Smooth muscle cell (in vitro differentiated cells): ENCODE measurements around the gene BRAP. TPM values are rescaled to one million over a fixed set of nuclear protein-coding genes. Genes with fewer than 3 reads are reported as not detected.

Experiments used
- DNase-seq: peaks from one replicate; lab custom pipeline; 2025; ENCODE audit not compliant: unreplicated experiment; lab: John Stamatoyannopoulos, UW
- H2AFZ ChIP-seq: fragments of 200-600 bp; sonication (generic); 2 replicates; pipeline ENCODE4 v1.6.0; 2016; ENCODE audit warnings: antibody characterized with exemption, low read depth, mild to moderate bottlenecking
- H3F3A ChIP-seq: fragments of 200-600 bp; sonication (generic); 2 replicates; pipeline ENCODE4 v1.6.0; 2017; ENCODE audit warnings: antibody characterized with exemption, low read depth
- H3K27ac ChIP-seq: fragments of 200-600 bp; sonication (generic); 2 replicates; pipeline ENCODE4 v1.5.1; 2016; ENCODE audit warnings: low read depth, mild to moderate bottlenecking
- H3K27me3 ChIP-seq: fragments of 200-600 bp; sonication (generic); 2 replicates; pipeline ENCODE4 v1.6.1; 2016; ENCODE audit warnings: low read depth, mild to moderate bottlenecking
- H3K36me3 ChIP-seq: fragments of 200-600 bp; sonication (generic); 2 replicates; pipeline ENCODE4 v1.5.1; 2016; ENCODE audit warnings: low read depth
- H3K4me1 ChIP-seq: fragments of 200-600 bp; sonication (generic); 2 replicates; pipeline ENCODE4 v1.5.1; 2016; ENCODE audit warnings: low read depth
- H3K4me2 ChIP-seq: fragments of 200-600 bp; sonication (generic); 2 replicates; pipeline ENCODE4 v1.6.0; 2016; ENCODE audit warnings: mild to moderate bottlenecking
- H3K4me3 ChIP-seq: fragments of 200-600 bp; sonication (generic); 2 replicates; pipeline ENCODE4 v1.5.1; 2016; ENCODE audit warnings: mild to moderate bottlenecking
- H3K79me2 ChIP-seq: fragments of 200-600 bp; sonication (generic); 2 replicates; pipeline ENCODE4 v1.6.0; 2016; ENCODE audit warnings: low read depth, mild to moderate bottlenecking
- H3K9ac ChIP-seq: fragments of 200-600 bp; sonication (generic); 2 replicates; pipeline ENCODE4 v1.6.0; 2016; ENCODE audit warnings: low read depth
- H3K9me3 ChIP-seq: fragments of 200-600 bp; sonication (generic); replicated peaks from 2 replicates; pipeline ENCODE4 v1.5.1; 2016; ENCODE audit warnings: low read depth
- H4K20me1 ChIP-seq: fragments of 200-600 bp; sonication (generic); 2 replicates; pipeline ENCODE4 v1.6.0; 2016; ENCODE audit warnings: low read depth
- WGBS: methylation state at CpG from one replicate; pipeline ENCODE4 v1.1.7; 2016; ENCODE audit warnings: low lambda C conversion rate; 5-methylcytosine and 5-hydroxymethylcytosine counted together
- polyA plus RNA-seq: library from polyadenylated mRNA; unstranded; fragments of >200 nt; fragmentation: Nextera tagmentation; extraction: Ambion mirVana; gene quantifications from 2 replicates; pipeline ENCODE4 v1.2.1, GENCODE V29; 2016
- total RNA-seq: library from RNA; depleted of rRNA; stranded (reverse); fragments of >200 nt; gene quantifications from 2 replicates; pipeline ENCODE4 v1.2.3, GENCODE V29; 2014
- TF ChIP-seq, protein P1 (sequence below): fragments of 200-600 bp; sonication (generic); IDR thresholded peaks from 2 replicates; pipeline ENCODE4 v1.5.1; 2017; ENCODE audit warnings: borderline replicate concordance, mild to moderate bottlenecking, antibody characterized with exemption; ENCODE audit not compliant: insufficient read depth, poor library complexity, severe bottlenecking

The BRAP gene
- total and polyA plus RNA-seq, 2 experiments from 2014 or later, result 16.4 to 18.8 TPM

DNA sequence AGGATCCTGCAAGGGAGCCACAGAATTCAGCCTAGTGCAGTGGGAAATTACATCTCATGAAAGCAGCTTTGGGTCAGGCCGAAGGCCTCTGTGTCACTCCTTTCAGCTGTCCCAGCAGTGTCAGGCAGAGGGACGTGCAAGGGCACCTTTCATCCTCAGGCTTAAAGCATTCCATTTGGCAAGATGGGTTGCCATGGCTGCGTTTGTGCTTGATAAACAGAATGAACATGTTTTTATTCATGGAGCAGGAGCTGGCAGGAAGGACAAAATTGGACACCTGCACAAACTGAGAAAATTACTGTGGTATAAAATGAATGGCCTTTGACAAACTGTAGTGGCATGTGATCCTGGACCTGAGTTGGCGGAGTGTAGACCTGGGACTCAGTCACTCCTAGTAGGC is 29.5 kb upstream of the BRAP start:
- H3K27me3 ChIP-seq, result no peaks in the 10 kb centered on the region
- H3K79me2 ChIP-seq, result no peaks in the 10 kb centered on the region
- H3K9me3 ChIP-seq, result no peaks in the 10 kb centered on the region
- H3K4me3 ChIP-seq, result no peak overlapping the region
- H3K4me1 ChIP-seq, result no peaks in the 10 kb centered on the region
- no peaks in the 10 kb centered on the region for H4K20me1 ChIP-seq
- DNase-seq, result no peak
- H3K27ac ChIP-seq, result no peak overlapping the region
- TF ChIP-seq, protein P1, sequence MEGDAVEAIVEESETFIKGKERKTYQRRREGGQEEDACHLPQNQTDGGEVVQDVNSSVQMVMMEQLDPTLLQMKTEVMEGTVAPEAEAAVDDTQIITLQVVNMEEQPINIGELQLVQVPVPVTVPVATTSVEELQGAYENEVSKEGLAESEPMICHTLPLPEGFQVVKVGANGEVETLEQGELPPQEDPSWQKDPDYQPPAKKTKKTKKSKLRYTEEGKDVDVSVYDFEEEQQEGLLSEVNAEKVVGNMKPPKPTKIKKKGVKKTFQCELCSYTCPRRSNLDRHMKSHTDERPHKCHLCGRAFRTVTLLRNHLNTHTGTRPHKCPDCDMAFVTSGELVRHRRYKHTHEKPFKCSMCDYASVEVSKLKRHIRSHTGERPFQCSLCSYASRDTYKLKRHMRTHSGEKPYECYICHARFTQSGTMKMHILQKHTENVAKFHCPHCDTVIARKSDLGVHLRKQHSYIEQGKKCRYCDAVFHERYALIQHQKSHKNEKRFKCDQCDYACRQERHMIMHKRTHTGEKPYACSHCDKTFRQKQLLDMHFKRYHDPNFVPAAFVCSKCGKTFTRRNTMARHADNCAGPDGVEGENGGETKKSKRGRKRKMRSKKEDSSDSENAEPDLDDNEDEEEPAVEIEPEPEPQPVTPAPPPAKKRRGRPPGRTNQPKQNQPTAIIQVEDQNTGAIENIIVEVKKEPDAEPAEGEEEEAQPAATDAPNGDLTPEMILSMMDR, result no peak
- WGBS, result 100% methylated on average over 4 of the region's 4 CpGs
- H3K9ac ChIP-seq, result no peak overlapping the region
- H2AFZ ChIP-seq, result no peak overlapping the region
- no peaks in the 10 kb centered on the region for H3F3A ChIP-seq
- H3K4me2 ChIP-seq, result no peak overlapping the region
- H3K36me3 ChIP-seq, result no peaks in the 10 kb centered on the region

DNA sequence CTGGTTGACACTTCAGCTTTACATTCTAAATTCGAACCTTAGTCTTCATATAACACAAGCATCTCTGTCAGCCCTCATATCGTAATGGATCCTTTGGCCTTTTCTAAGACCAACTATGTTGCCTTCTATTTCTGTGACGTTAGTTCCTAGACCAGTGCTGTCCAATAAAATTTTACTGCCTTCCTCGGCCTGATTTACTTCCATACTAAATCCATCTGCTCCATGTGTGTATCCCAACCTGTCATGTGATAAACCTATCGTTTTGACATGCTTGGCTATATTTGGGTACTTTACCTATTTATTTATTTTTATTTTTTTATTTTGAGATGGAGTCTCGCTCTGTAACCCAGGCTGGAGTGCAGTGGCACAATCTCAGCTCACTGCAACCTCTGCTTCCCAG is 20.4 kb upstream of the BRAP start:
- H3F3A ChIP-seq, result no peaks in the 10 kb centered on the region
- TF ChIP-seq, protein P1, result no peak
- no peaks in the 10 kb centered on the region for H3K4me1 ChIP-seq
- no peak overlapping the region for H3K9ac ChIP-seq
- peaks cover 10% of the 10 kb centered on the region for H3K36me3 ChIP-seq
- WGBS, result 91% methylated on average over 6 of the region's 6 CpGs
- H3K4me3 ChIP-seq, result no peak overlapping the region
- no peaks in the 10 kb centered on the region for H3K27me3 ChIP-seq
- no peak overlapping the region for H3K27ac ChIP-seq
- no peaks in the 10 kb centered on the region for H3K9me3 ChIP-seq
- H4K20me1 ChIP-seq, result no peaks in the 10 kb centered on the region
- no peak overlapping the region for H2AFZ ChIP-seq
- no peak overlapping the region for H3K4me2 ChIP-seq
- no peaks in the 10 kb centered on the region for H3K79me2 ChIP-seq
- DNase-seq, result no peak

DNA sequence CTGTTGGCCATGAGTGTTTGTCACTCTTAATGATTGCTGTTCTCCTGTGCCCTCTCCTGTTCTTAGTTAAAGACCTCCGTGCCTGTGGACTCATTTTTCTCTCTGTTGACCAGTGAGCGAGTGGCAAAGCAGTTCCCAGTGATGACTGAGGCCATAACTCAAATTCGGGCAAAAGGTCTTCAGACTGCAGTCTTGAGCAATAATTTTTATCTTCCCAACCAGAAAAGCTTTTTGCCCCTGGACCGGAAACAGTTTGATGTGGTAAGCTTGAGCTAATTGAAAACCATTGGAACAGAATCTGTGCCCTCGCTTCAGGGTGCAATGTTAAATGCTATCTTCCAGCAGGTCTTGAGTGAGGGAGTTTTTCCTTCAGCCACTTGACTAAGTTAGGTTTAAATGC is 19.9 kb upstream of the BRAP start:
- 88% methylated on average over 5 of the region's 5 CpGs for WGBS
- Histone ChIP-seq H3K36me3 (peaks cover 10% of the 10 kb centered on the region), H3K9ac (no peak overlapping the region), H3K9me3 (no peaks in the 10 kb centered on the region), H3K79me2 (no peaks in the 10 kb centered on the region), H3F3A (no peaks in the 10 kb centered on the region), H3K27ac (no peak overlapping the region), H3K4me1 (no peaks in the 10 kb centered on the region), H3K27me3 (no peaks in the 10 kb centered on the region), H3K4me2 (no peak overlapping the region), H3K4me3 (no peak overlapping the region), H2AFZ (no peak overlapping the region), H4K20me1 (no peaks in the 10 kb centered on the region)
- TF ChIP-seq, protein P1, result no peak
- DNase-seq, result no peak

DNA sequence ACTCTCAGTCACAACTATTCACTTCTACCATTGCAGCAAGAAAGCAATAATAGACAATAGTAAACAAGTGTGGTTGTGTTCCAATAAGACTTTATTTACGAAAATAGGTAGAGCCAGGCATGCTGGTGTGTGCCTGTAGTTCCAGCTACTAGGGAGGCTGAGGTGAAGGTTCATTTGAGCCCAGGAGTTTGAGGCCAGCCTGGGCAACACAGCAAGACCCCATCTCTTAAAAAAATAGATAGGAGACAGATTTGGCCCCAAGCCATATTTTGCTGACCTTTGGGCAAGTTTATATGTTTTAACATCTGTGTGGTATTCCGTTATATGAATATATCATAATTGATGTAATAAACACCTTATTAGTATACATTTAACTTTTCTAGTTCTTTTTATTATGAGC is 14.2 kb upstream of the BRAP start:
- no peaks in the 10 kb centered on the region for H3K79me2 ChIP-seq

More for the DNA sequence above, 14.2 kb upstream of the BRAP start:
- Histone ChIP-seq H3K36me3 (peaks cover 10% of the 10 kb centered on the region), H3K9ac (no peak overlapping the region), H3K4me1 (no peaks in the 10 kb centered on the region), H3K4me2 (no peak overlapping the region), H3K27me3 (no peaks in the 10 kb centered on the region), H3K9me3 (no peaks in the 10 kb centered on the region), H3K4me3 (no peak overlapping the region), H2AFZ (no peak overlapping the region), H3F3A (no peaks in the 10 kb centered on the region), H4K20me1 (no peaks in the 10 kb centered on the region), H3K27ac (no peak overlapping the region)
- WGBS, result 97% methylated on average over 2 of the region's 2 CpGs
- DNase-seq, result no peak
- TF ChIP-seq, protein P1, result no peak
